Measurements from ENCODE around the gene RALGPS2.

DNA sequence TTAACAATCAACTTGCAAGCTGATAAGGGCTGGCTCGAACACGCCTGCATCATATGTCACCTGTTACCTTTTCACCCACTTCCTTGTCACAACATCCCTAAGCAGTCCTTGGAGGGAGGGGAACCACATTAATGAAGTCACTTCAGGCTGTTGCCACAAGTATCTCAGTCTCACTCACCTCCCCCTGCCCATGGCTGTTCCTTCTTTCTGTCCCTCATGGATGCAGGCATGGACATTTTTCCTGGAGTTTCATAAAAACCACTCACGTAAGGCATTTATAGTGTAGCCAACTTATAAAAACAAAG is 222.6 kb downstream of the RALGPS2 start:
- no peak for TF ChIP-seq EZH2 (IDR thresholded peaks at IDR 0.05)
- TF ChIP-seq, protein P1, sequence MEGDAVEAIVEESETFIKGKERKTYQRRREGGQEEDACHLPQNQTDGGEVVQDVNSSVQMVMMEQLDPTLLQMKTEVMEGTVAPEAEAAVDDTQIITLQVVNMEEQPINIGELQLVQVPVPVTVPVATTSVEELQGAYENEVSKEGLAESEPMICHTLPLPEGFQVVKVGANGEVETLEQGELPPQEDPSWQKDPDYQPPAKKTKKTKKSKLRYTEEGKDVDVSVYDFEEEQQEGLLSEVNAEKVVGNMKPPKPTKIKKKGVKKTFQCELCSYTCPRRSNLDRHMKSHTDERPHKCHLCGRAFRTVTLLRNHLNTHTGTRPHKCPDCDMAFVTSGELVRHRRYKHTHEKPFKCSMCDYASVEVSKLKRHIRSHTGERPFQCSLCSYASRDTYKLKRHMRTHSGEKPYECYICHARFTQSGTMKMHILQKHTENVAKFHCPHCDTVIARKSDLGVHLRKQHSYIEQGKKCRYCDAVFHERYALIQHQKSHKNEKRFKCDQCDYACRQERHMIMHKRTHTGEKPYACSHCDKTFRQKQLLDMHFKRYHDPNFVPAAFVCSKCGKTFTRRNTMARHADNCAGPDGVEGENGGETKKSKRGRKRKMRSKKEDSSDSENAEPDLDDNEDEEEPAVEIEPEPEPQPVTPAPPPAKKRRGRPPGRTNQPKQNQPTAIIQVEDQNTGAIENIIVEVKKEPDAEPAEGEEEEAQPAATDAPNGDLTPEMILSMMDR (IDR thresholded peaks at IDR 0.05): no peak

All from neural progenitor cell (in vitro differentiated cells).